H1 (cell line): ENCODE data around the gene SPEF1. TPM values are rescaled to one million over a fixed set of nuclear protein-coding genes. Genes with fewer than 3 reads are reported as not detected.

Experiments used
- CTCF ChIA-PET: fragments of 300-600 bp; sonication (Branson Sonifier 250); formaldehyde crosslinking; loops from one replicate; lab custom pipeline; 2021; ENCODE audit not compliant: partially characterized antibody; lab: Charles Lee
- POLR2A ChIA-PET: fragments of 300-600 bp; sonication (Branson Sonifier 250); formaldehyde crosslinking; loops from one replicate; lab custom pipeline; 2021; ENCODE audit warnings: inconsistent platforms; ENCODE audit not compliant: partially characterized antibody; lab: Charles Lee
- DNase-seq, 2 experiments: peaks; one replicate each; pipeline versions ENCODE4 v3.0.0 to v3.0.0-alpha.2; 2010 to 2022; ENCODE audit warnings: low spot score in 2 of 2, low read depth in 1 of 2, mixed read lengths in 1 of 2
- FAIRE-seq: peaks from 2 replicates; lab custom pipeline; 2011; peaks lifted over from hg19 to GRCh38; lab: Jason Lieb, UNC
- H2AFZ ChIP-seq: 2 replicates; pipeline ENCODE4 v1.8.1; 2012; ENCODE audit warnings: low read length, inconsistent platforms
- H2AK5ac ChIP-seq: 2 replicates; pipeline ENCODE4 v1.6.1; 2013; ENCODE audit warnings: low read depth, low read length
- H2BK120ac ChIP-seq: replicated peaks from 2 replicates; pipeline ENCODE3; 2013; ENCODE audit warnings: low read depth, low read length, inconsistent platforms
- H2BK12ac ChIP-seq: 2 replicates; pipeline ENCODE4 v1.6.1; 2013; ENCODE audit warnings: low read depth, low read length
- H2BK15ac ChIP-seq: 2 replicates; pipeline ENCODE4 v1.6.1; 2013; ENCODE audit warnings: low read length
- H2BK20ac ChIP-seq: 2 replicates; pipeline ENCODE4 v1.6.1; 2013; ENCODE audit warnings: low read length
- H2BK5ac ChIP-seq: 2 replicates; pipeline ENCODE4 v1.6.1; 2013; ENCODE audit warnings: low read depth, low read length
- H3K14ac ChIP-seq: 2 replicates; pipeline ENCODE4 v1.6.1; 2013; ENCODE audit warnings: inconsistent platforms; ENCODE audit not compliant: insufficient read length
- H3K18ac ChIP-seq: 2 replicates; pipeline ENCODE4 v1.6.1; 2013; ENCODE audit warnings: low read length; ENCODE audit errors: extremely low read depth
- H3K23ac ChIP-seq: 2 replicates; pipeline ENCODE4 v1.6.1; 2013; ENCODE audit warnings: inconsistent platforms; ENCODE audit not compliant: insufficient read length
- H3K23me2 ChIP-seq: 2 replicates; pipeline ENCODE4 v1.6.1; 2013; ENCODE audit warnings: low read depth, low read length
- H3K27ac ChIP-seq: 2 replicates; pipeline ENCODE4 v1.6.1; 2011; ENCODE audit warnings: low read depth, low read length, inconsistent platforms
- H3K27me3 ChIP-seq, 4 experiments: replicated peaks in 1 of 4; 1 replicate in 1 of 4; 2 replicates in 3 of 4; pipeline versions ENCODE4 v1.6.1 to v1.8.1; 2011 to 2013; ENCODE audit warnings: low read length in 3 of 4, mild to moderate bottlenecking in 3 of 4, inconsistent platforms in 2 of 4, mixed read lengths in 2 of 4, moderate library complexity in 1 of 4; ENCODE audit not compliant: control insufficient read depth in 3 of 4, insufficient read depth in 3 of 4; ENCODE audit errors: extremely low read depth in 1 of 4
- H3K36me3 ChIP-seq, 4 experiments: 2 replicates each; pipeline versions ENCODE4 v1.6.1 to v1.8.1; 2011 to 2013; ENCODE audit warnings: mild to moderate bottlenecking in 4 of 4, low read length in 3 of 4, moderate library complexity in 2 of 4, control low read depth in 1 of 4, inconsistent platforms in 1 of 4; ENCODE audit not compliant: insufficient read depth in 4 of 4, control insufficient read depth in 2 of 4
- H3K4ac ChIP-seq: replicated peaks from 2 replicates; pipeline ENCODE3; 2013; ENCODE audit warnings: low read length, low read depth, mixed read lengths, inconsistent platforms; ENCODE audit not compliant: insufficient read length
- H3K4me1 ChIP-seq, 4 experiments: replicated peaks in 1 of 4; 1 replicate in 1 of 4; 2 replicates in 3 of 4; pipeline versions ENCODE4 v1.6.1 to v1.8.1; 2011 to 2013; ENCODE audit warnings: low read length in 3 of 4, inconsistent platforms in 2 of 4, mixed read lengths in 1 of 4; ENCODE audit not compliant: insufficient read depth in 4 of 4, control insufficient read depth in 3 of 4
- H3K4me2 ChIP-seq, 2 experiments: 2 replicates each; pipeline versions ENCODE4 v1.6.1 to v1.8.1; 2011 to 2013; ENCODE audit warnings: low read depth in 2 of 2, low read length in 2 of 2, control low read depth in 1 of 2, inconsistent platforms in 1 of 2, mild to moderate bottlenecking in 1 of 2; ENCODE audit not compliant: insufficient read depth in 1 of 2
- H3K4me3 ChIP-seq, 4 experiments: fragments of 200-600, 300-600 bp in 1 of 4; sonication (generic), shearing (Covaris generic), sonication (Bioruptor Twin) in 1 of 4; 2 replicates each; pipeline versions ENCODE4 v1.5.1 to v1.8.1; 2011 to 2016; ENCODE audit warnings: low read length in 4 of 4, low read depth in 3 of 4, control low read depth in 2 of 4, inconsistent platforms in 2 of 4, mild to moderate bottlenecking in 2 of 4, mixed read lengths in 1 of 4, moderate library complexity in 1 of 4; ENCODE audit not compliant: insufficient read depth in 2 of 4; ENCODE audit errors: extremely low read depth in 1 of 4
- H3K56ac ChIP-seq: replicated peaks from 2 replicates; pipeline ENCODE3; 2013; ENCODE audit warnings: low read depth, mild to moderate bottlenecking, mixed read lengths, low read length, inconsistent platforms; ENCODE audit not compliant: insufficient read length
- H3K79me1 ChIP-seq: 2 replicates; pipeline ENCODE4 v1.6.1; 2013; ENCODE audit warnings: low read depth, low read length, control low read depth
- H3K79me2 ChIP-seq, 2 experiments: 2 replicates each; pipeline versions ENCODE4 v1.6.1 to v1.8.1; 2012 to 2013; ENCODE audit warnings: low read length in 2 of 2, mild to moderate bottlenecking in 2 of 2, inconsistent platforms in 1 of 2; ENCODE audit not compliant: insufficient read depth in 2 of 2, control insufficient read depth in 1 of 2
- H3K9ac ChIP-seq, 4 experiments: replicated peaks in 1 of 4; 1 replicate in 1 of 4; 2 replicates in 3 of 4; pipeline versions ENCODE4 v1.6.1 to v1.8.1; 2011 to 2013; ENCODE audit warnings: low read depth in 3 of 4, low read length in 3 of 4, control low read depth in 2 of 4, mild to moderate bottlenecking in 2 of 4, moderate library complexity in 2 of 4, inconsistent platforms in 1 of 4; ENCODE audit errors: extremely low read depth in 1 of 4
- H3K9me3 ChIP-seq, 2 experiments: 2 replicates each; pipeline versions ENCODE4 v1.6.1 to v1.8.1; 2012 to 2013; ENCODE audit warnings: mild to moderate bottlenecking in 2 of 2, moderate library complexity in 2 of 2, control low read depth in 1 of 2, inconsistent platforms in 1 of 2, low read depth in 1 of 2, low read length in 1 of 2, mixed read lengths in 1 of 2; ENCODE audit not compliant: insufficient read depth in 2 of 2
- H4K20me1 ChIP-seq, 2 experiments: replicated peaks in 1 of 2; 2 replicates each; pipeline versions ENCODE3 to v1.8.1; 2011 to 2013; ENCODE audit warnings: inconsistent platforms in 2 of 2, low read length in 2 of 2, mild to moderate bottlenecking in 1 of 2; ENCODE audit not compliant: insufficient read depth in 2 of 2, control insufficient read depth in 1 of 2
- H4K5ac ChIP-seq: 2 replicates; pipeline ENCODE4 v1.6.1; 2013; ENCODE audit warnings: low read length, low read depth, mixed read lengths, inconsistent platforms; ENCODE audit not compliant: insufficient read length
- H4K8ac ChIP-seq: 2 replicates; pipeline ENCODE4 v1.8.0; 2013; ENCODE audit warnings: mild to moderate bottlenecking, moderate library complexity, low read length, inconsistent platforms; ENCODE audit not compliant: insufficient read depth; ENCODE audit errors: extremely low read depth
- H4K91ac ChIP-seq: replicated peaks from 2 replicates; pipeline ENCODE3; 2013; ENCODE audit warnings: low read length, mixed read lengths, inconsistent platforms; ENCODE audit not compliant: insufficient read length
- ASH2L ChIP-seq: fragments of 200-600, 300-600 bp; sonication (generic); IDR thresholded peaks from one replicate; pipeline ENCODE4 v1.7.1; 2017; ENCODE audit warnings: low read length
- CBX8 ChIP-seq: fragments of 300-800, 300-1000 bp; sonication (generic); IDR thresholded peaks from 2 replicates; pipeline ENCODE4 v1.7.1; 2016; ENCODE audit warnings: low read depth, low read length, borderline replicate concordance
- CEBPB ChIP-seq: IDR thresholded peaks from 2 replicates; pipeline ENCODE4 v1.6.1; 2012; ENCODE audit warnings: low read depth, low read length
- CTBP2 ChIP-seq: IDR thresholded peaks from 2 replicates; pipeline ENCODE4 v1.7.0; 2011; ENCODE audit warnings: borderline replicate concordance, mild to moderate bottlenecking, moderate library complexity, mixed read lengths, low read length; ENCODE audit not compliant: insufficient read depth, insufficient read length
- EGR1 ChIP-seq: IDR thresholded peaks from 2 replicates; pipeline ENCODE4 v1.6.1; 2011; ENCODE audit warnings: low read depth, low read length, borderline replicate concordance
- EP300 ChIP-seq, 2 experiments: IDR thresholded peaks; 1 replicate in 1 of 2; 2 replicates in 1 of 2; pipeline ENCODE4 v1.6.1; 2011 to 2012; ENCODE audit warnings: low read depth in 2 of 2, low read length in 2 of 2, mild to moderate bottlenecking in 2 of 2, borderline replicate concordance in 1 of 2, inconsistent platforms in 1 of 2, moderate library complexity in 1 of 2
- GABPA ChIP-seq: IDR thresholded peaks from 2 replicates; pipeline ENCODE4 v1.6.1; 2011; ENCODE audit warnings: mild to moderate bottlenecking, low read length, moderate library complexity, borderline replicate concordance; ENCODE audit not compliant: insufficient read depth
- PHF8 ChIP-seq: fragments of 200-600 bp; sonication (generic); conservative IDR thresholded peaks from 2 replicates; pipeline ENCODE4 v1.7.1; 2012; ENCODE audit warnings: low read depth, mild to moderate bottlenecking, inconsistent platforms, low read length, moderate library complexity
- POU5F1 ChIP-seq: IDR thresholded peaks from 2 replicates; pipeline ENCODE4 v1.6.1; 2011; ENCODE audit warnings: low read depth, mild to moderate bottlenecking, low read length, moderate library complexity
- SIRT6 ChIP-seq: IDR thresholded peaks from one replicate; pipeline ENCODE4 v1.7.1; 2012; ENCODE audit warnings: low read length, inconsistent platforms
- WGBS, 2 experiments: shearing (Covaris generic) in 1 of 2; methylation state at CpG; one replicate each; pipeline versions ENCODE4 v1.1.6 to v1.1.7; 2013 to 2015; ENCODE audit warnings: low lambda C conversion rate in 2 of 2, mixed read lengths in 2 of 2, inconsistent platforms in 1 of 2, low coverage in 1 of 2, missing lambda C conversion rate in 1 of 2; ENCODE audit not compliant: insufficient replicate concordance in 2 of 2, insufficient coverage in 1 of 2, insufficient read length in 1 of 2; ENCODE audit errors: extremely low coverage in 1 of 2, missing lambda C conversion rate in 1 of 2; 5-methylcytosine and 5-hydroxymethylcytosine counted together
- polyA plus RNA-seq, 7 experiments: library from polyadenylated mRNA; depleted of rRNA in 3 of 7; stranded (reverse) in 5 of 7; unstranded in 2 of 7; fragments of >200 nt in 5 of 7; fragments of 200-250 nt in 2 of 7; gene quantifications; 1 replicate in 5 of 7; 2 replicates in 1 of 7; 4 replicates in 1 of 7; pipeline versions ENCODE4 v1.2.1 to v1.2.3, GENCODE V29; 2011 to 2013; ENCODE audit warnings: missing spikeins in 2 of 7, mixed read lengths in 2 of 7
- total RNA-seq: library from RNA; stranded (reverse); fragmentation: NEBNext Ultra II Directional; extraction: Animal tissue kit (Norgen Biotek cat#: 25700); gene quantifications from 2 replicates; pipeline ENCODE4 v1.2.1, GENCODE V29; 2021
- TF ChIP-seq, protein P1 (sequence below): IDR thresholded peaks from 2 replicates; pipeline ENCODE4 v1.6.1; 2011; ENCODE audit warnings: low read depth, mild to moderate bottlenecking, low read length; ENCODE audit not compliant: insufficient read depth

SPEF1 gene
- total and polyA plus RNA-seq, 2 of the 8 experiments (the other 6 are each of a cell fraction or from before 2014, with no cell fraction given): 0.51 to 0.71 TPM

DNA sequence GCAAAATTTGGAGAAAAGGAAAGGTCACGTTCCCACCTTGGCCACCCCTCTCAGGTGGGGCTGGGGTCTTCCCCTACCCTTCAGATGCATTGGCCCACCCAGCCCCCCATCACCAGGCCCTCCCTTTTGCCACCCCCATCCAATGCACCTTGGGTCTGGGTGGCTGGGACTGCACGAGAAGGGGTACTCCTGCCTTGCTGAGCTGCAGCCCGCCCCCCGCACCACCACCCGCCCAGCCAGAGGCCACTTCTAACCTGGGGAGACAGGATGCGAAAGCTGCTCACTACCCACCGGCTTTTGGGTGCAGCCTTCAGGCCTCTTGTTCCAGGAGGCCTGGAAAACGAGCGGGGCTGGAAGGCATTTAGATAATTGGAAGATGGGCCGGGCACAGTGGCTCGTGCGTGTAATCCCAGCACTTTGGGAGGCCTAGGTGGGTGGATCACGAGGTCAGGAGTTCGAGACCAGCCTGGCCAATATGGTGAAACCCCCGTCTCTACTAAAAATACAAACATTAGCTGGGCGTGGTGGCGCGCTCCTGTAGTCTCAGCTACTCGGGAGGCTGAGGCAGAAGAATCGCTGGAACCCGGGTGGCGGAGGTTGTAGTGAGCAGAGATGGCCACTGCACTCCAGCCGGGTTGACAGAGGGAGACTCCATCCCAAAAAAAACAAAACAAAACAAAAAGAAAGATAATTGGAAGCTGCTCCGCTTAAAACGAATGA is 13.6 kb upstream of the SPEF1 start:
- POLR2A ChIA-PET: interaction anchor here (0.7 to 1.3 kb wide), 6 partner anchors 9 to 1332 kb away, joined by 3 to 6 read pairs (median 3); partner anchors contain the start of genes ADISSP, AP5S1 and CENPB
- no peak for TF ChIP-seq PHF8
- no peak for TF ChIP-seq CEBPB
- TF ChIP-seq EGR1: no peak
- TF ChIP-seq CBX8: no peak
- TF ChIP-seq SIRT6: no peak
- no peak for TF ChIP-seq GABPA
- no peak for TF ChIP-seq CTBP2
- no peak for TF ChIP-seq POU5F1
- TF ChIP-seq ASH2L: no peak
- no peak for TF ChIP-seq EP300 (IDR thresholded peaks at IDR 0.05; ENCODE audit: borderline replicate concordance in 1 of 2, low read depth in 2 of 2, low read length in 2 of 2)
- TF ChIP-seq, protein P1, sequence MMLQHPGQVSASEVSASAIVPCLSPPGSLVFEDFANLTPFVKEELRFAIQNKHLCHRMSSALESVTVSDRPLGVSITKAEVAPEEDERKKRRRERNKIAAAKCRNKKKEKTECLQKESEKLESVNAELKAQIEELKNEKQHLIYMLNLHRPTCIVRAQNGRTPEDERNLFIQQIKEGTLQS: no peak

More for the DNA sequence above, 13.6 kb upstream of the SPEF1 start:
- Histone ChIP-seq H3K18ac (no peak overlapping the region), H2AK5ac (no peak overlapping the region), H3K4me1 (peaks cover 5 to 23% (median 16%) of the 10 kb centered on the region in 4 experiments), H2AFZ (no peak overlapping the region), H3K79me1 (no peaks in the 10 kb centered on the region), H2BK12ac (no peak overlapping the region), H4K20me1 (no peaks in the 10 kb centered on the region), H3K14ac (no peak overlapping the region), H3K23ac (no peak overlapping the region), H2BK15ac (no peak overlapping the region), H2BK5ac (no peak overlapping the region), H3K4me3 (peak overlapping the region; percentile 30 to 85 (median 75); a peak in 6 of 8 replicates), H3K4me2 (peak overlapping the region; percentile 63 to 81), H4K5ac (no peak overlapping the region), H4K91ac (no peak overlapping the region), H3K9ac (no peak overlapping the region), H4K8ac (no peak overlapping the region), H2BK120ac (no peak overlapping the region), H3K4ac (no peak overlapping the region), H3K27me3 (peaks cover 0 to 3% (median 0%) of the 10 kb centered on the region in 4 experiments; a peak in 1 of 7 replicates), H3K23me2 (peaks cover 9% of the 10 kb centered on the region; the same call in 1 of the 2 replicates), H3K79me2 (no peaks in the 10 kb centered on the region; a peak in 1 of 4 replicates), H3K9me3 (no peaks in the 10 kb centered on the region), H2BK20ac (no peak overlapping the region), H3K36me3 (no peaks in the 10 kb centered on the region), H3K27ac (no peak overlapping the region), H3K56ac (no peak overlapping the region)
- FAIRE-seq (no peak), DNase-seq (no peak)
- CTCF ChIA-PET: interaction anchor here (0.6 to 2.6 kb wide), 6 partner anchors 11 to 290 kb away, joined by 3 to 16 read pairs (median 3); no protein-coding TSS in a partner anchor
- WGBS, 2 experiments: 94% methylated on average over 20 of the region's 25 CpGs; no CpG with 5 or more reads in 1 of the 2 experiments
